ENCODE data around the gene PXDN. TPM values are rescaled to one million over a fixed set of nuclear protein-coding genes. Genes with fewer than 3 reads are reported as not detected.
"Not testable (repeated sequence)": the region's sequence is repeated elsewhere in the genome, so short reads cannot be mapped to it uniquely, and the experiment has no call there.

The PXDN gene
- polyA plus RNA-seq, 1 donor from 2014 or later = 0.16 TPM

GRCh38 chr2:1626271-1626681, 118.0 kb downstream of the PXDN start:
- Mint-ChIP-seq H3K27ac (no peak overlapping the region), H3K4me3 (no peak overlapping the region), H3K36me3 (peaks cover 3% of the 10 kb centered on the region), H3K27me3 (peaks cover 5% of the 10 kb centered on the region), H3K4me1 (peaks cover 0 to 2% (median 0%) of the 10 kb centered on the region in 3 donors), H3K9me3 (peaks cover 0 to 3% (median 0%) of the 10 kb centered on the region in 3 donors)

DNA sequence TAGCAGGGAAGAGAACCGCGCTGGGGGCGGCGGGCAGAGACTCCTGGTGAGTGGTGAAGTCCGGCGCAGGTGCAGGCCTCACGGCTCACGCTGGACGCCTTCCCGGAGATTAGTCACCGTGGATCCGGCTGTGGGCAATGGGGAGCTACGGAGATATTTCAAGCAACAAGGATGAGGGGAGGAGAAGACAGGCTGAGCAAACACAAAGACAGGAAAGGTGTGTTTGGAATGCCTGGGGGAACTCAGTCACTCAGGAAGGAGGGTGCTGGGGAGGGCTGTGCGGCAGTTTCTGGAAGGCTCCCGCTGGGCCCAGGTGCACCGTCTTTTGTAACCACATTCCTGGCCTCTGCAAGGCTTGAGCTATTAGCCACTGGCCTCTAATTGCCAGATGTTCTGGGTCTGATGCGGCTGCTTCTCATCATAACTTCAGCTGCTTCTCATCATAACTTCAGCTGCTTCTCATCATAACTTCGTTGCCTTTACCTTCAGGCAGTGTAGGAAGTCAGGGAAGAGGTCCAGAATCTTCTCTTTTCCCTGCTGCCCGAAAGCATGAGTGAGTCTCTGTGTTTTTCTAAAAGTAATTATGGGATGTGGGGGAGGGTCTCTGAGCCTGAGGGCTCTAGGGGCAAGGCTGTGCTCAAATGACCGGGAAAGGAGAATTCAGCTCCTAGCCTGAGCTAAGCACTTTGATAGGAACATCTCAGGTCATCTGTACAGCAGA, 118.9 kb downstream of the PXDN start:
- H3K4me3 Mint-ChIP-seq = no peak overlapping the region
- peaks cover 3% of the 10 kb centered on the region for H3K36me3 Mint-ChIP-seq
- no peak overlapping the region for H3K27ac Mint-ChIP-seq
- H3K9me3 Mint-ChIP-seq = peaks cover 0 to 3% (median 2%) of the 10 kb centered on the region in 3 donors
- H3K27me3 Mint-ChIP-seq = peaks cover 5% of the 10 kb centered on the region
- H3K4me1 Mint-ChIP-seq = peaks cover 0 to 2% (median 0%) of the 10 kb centered on the region in 3 donors

DNA sequence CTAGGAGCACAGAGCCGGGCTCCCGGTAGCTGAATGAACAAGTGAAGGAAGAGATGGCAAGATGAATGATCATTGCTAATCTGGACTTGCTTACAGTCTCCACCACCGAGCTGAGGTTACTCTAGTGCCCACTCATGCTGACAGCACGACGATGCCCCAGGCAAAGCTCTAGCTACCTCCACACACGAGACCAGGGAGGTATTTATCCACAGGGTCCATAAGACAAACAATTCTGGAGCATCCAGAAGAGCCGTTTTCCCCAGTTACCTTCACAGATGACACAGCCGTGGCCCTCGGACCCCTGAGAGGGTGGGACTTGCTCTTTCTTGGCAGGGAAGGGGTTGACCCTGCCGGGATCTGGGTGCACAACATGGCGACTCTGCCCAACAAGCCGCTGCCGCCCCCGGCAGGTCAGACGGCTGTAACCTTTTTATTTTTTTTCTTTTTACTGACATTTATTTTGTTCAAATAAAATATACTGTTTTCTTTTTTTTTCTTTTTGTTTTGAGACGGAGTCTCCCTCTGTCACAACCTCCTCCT, 120.3 kb downstream of the PXDN start:
- peaks cover 0 to 2% (median 0%) of the 10 kb centered on the region in 3 donors for H3K4me1 Mint-ChIP-seq
- no peak overlapping the region for H3K27ac Mint-ChIP-seq
- peaks cover 3% of the 10 kb centered on the region for H3K36me3 Mint-ChIP-seq
- no peak overlapping the region for H3K4me3 Mint-ChIP-seq
- peaks cover 0 to 2% (median 1%) of the 10 kb centered on the region in 3 donors for H3K9me3 Mint-ChIP-seq
- H3K27me3 Mint-ChIP-seq = peaks cover 5% of the 10 kb centered on the region

DNA sequence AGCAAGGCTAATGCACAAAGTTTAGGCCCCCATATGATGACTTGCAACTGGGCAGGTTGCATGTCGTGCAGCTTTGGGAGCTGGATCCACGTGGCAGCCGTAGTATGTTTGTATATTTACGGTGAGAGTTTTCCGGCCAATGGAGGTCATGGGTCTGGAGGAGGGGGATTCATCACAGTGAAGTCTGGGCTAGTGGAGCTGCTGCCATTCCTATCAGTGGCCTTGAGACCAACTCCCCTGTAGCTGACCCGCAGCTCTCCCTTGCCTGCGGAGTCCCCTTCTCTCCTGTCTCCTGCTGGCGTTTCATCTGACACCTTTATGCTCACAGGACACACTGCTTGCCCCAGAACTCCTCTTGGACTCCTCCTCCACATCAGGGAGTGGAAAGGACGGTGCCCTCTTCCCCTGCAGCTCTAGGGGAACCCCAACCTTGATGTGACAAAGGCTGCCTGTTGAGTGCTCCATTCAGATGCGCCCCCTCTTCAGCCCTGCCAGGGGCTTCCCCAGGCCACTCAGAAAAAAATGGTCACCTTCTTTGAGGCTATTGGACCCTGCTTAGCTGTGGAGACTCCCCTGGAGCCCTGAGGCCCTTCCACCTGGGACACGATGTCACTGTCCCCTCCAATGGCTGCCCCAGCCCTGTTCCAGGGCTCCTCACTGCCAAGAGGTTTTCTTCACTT, 121.7 kb downstream of the PXDN start:
- Mint-ChIP-seq H3K4me1 (no peaks in the 10 kb centered on the region), H3K27me3 (peaks cover 5% of the 10 kb centered on the region), H3K36me3 (peaks cover 3% of the 10 kb centered on the region), H3K27ac (no peak overlapping the region), H3K9me3 (peaks cover 0 to 2% (median 1%) of the 10 kb centered on the region in 3 donors), H3K4me3 (no peak overlapping the region)

DNA sequence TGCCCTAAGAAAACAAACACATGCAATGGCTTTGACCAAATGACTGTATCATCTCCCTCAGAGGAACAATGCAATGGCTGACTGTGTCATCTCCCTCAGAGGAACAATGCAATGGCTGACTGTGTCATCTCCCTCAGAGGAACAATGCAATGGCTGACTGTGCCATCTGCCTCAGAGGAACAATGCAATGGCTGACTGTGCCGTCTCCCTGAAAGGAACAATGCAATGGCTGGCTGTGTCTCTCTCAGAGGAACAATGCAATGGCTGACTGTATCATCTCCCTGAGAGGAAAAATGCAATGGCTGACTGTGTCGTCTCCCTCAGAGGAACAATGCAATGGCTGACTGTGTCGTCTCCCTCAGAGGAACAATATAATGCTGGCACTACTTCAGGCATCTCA, 122.3 kb downstream of the PXDN start:
- not testable (repeated sequence) for H3K9me3 Mint-ChIP-seq, H3K36me3 Mint-ChIP-seq, H3K4me1 Mint-ChIP-seq, H3K27ac Mint-ChIP-seq, H3K4me3 Mint-ChIP-seq, H3K27me3 Mint-ChIP-seq

- Mint-ChIP-seq H3K4me3 (no peak overlapping the region), H3K4me1 (peaks cover 2 to 5% (median 3%) of the 10 kb centered on the region in 3 donors), H3K27ac (no peak overlapping the region), H3K36me3 (peaks cover 3% of the 10 kb centered on the region), H3K9me3 (peaks cover 0 to 8% (median 1%) of the 10 kb centered on the region in 3 donors), H3K27me3 (no peaks in the 10 kb centered on the region)
Measured at GRCh38 chr2:1621501-1621900, 122.8 kb downstream of the PXDN start.

DNA sequence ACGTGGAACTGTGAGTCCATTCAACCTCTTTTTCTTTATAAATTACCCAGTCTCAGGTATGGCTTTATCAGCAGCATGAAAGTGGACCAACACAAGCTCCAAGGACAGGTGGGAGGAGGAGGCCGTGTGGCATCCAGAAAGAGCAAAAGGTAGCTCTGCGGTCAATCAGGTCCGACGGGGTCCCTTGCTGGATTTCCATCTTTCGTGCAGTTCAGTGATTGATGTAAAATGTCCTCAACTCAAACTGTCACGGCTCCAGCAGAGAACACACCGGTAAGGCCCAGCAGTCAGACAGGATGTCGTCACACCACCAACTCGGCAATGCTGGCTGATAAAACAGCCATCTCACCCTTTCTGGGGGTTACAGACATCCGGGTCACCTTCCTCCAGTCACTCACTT, 123.3 kb downstream of the PXDN start:
- no peak overlapping the region for H3K4me3 Mint-ChIP-seq
- peaks cover 3% of the 10 kb centered on the region for H3K36me3 Mint-ChIP-seq
- no peak overlapping the region for H3K27ac Mint-ChIP-seq
- H3K27me3 Mint-ChIP-seq = no peaks in the 10 kb centered on the region
- H3K9me3 Mint-ChIP-seq = peaks cover 0 to 9% (median 1%) of the 10 kb centered on the region in 3 donors
- H3K4me1 Mint-ChIP-seq = peaks cover 2 to 6% (median 3%) of the 10 kb centered on the region in 3 donors

GRCh38 chr2:1620081-1620480, 124.2 kb downstream of the PXDN start:
- H3K27ac Mint-ChIP-seq = no peak overlapping the region
- peaks cover 3% of the 10 kb centered on the region for H3K36me3 Mint-ChIP-seq
- no peak overlapping the region for H3K4me3 Mint-ChIP-seq
- H3K9me3 Mint-ChIP-seq = peaks cover 0 to 16% (median 1%) of the 10 kb centered on the region in 3 donors
- H3K27me3 Mint-ChIP-seq = no peaks in the 10 kb centered on the region
- H3K4me1 Mint-ChIP-seq = peaks cover 4 to 14% (median 7%) of the 10 kb centered on the region in 3 donors

GRCh38 chr2:1619556-1619955, 124.8 kb downstream of the PXDN start:
- Mint-ChIP-seq H3K27me3 (peaks cover 2% of the 10 kb centered on the region), H3K4me3 (no peak overlapping the region), H3K27ac (no peak overlapping the region), H3K36me3 (peaks cover 3% of the 10 kb centered on the region), H3K9me3 (peaks cover 0 to 17% (median 2%) of the 10 kb centered on the region in 3 donors), H3K4me1 (peaks cover 7 to 17% (median 10%) of the 10 kb centered on the region in 3 donors)

DNA sequence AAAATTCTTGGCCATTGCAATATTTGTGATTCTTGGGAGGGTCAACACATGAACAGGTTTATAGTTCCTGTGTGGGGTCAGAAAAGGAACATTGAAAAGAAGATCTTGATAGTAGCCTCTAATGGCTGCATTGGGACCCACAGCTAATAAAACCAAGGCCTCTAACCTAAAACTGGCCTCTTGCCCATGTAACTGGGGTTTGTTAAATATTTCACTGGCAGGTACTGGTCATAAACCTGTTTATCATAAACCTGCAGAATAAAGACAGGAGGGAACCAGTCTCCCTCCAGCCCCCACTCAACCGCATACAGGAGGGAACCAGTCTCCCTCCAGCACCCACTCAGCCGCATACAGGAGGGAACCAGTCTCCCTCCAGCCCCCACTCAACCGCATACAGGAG, 125.3 kb downstream of the PXDN start:
- no peak overlapping the region for H3K4me3 Mint-ChIP-seq
- peaks cover 9 to 20% (median 11%) of the 10 kb centered on the region in 3 donors for H3K4me1 Mint-ChIP-seq
- H3K9me3 Mint-ChIP-seq = peaks cover 0 to 18% (median 3%) of the 10 kb centered on the region in 3 donors
- peaks cover 3% of the 10 kb centered on the region for H3K36me3 Mint-ChIP-seq
- H3K27me3 Mint-ChIP-seq = peaks cover 3% of the 10 kb centered on the region
- no peak overlapping the region for H3K27ac Mint-ChIP-seq

DNA sequence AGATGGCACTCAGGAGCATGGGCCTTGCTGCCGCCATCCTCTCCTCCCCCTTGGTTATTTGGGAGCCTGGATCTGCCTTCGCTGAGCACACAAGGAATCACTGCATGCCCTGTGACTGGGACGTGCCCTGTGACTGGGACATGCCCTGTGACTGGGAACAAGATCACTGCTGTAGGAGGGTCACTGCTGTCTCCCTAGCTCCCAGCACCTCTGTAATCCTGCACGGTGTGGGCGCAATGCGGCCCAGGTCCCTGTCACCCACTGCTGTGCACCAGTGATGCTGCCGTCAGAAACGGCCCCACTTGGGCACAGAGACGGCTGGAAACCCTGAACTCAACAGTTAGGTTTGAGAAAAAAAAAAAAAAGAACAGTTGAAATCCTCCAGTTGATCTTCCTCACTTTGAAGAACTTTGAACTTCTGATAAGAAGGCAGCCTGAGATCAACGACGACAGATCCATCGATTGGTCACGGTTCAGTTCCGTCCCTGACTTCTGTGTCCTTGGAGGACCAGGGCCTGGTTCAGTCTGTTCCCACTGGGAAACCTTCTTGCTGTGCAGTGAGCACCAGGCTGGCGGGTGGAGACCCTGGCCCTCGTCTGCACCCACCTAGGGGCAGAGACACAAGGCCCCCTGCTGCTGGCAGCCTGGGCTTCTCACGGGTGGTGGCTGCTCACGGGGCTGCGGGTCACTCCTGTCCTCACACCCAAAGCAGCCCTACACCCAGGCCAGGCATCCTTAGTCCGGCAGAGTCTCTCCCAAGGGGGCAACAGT, 125.9 kb downstream of the PXDN start:
- Mint-ChIP-seq H3K36me3 (peaks cover 3% of the 10 kb centered on the region), H3K27me3 (peaks cover 3% of the 10 kb centered on the region), H3K4me1 (peaks cover 10 to 20% (median 14%) of the 10 kb centered on the region in 3 donors), H3K4me3 (no peak overlapping the region), H3K27ac (no peak overlapping the region), H3K9me3 (peaks cover 0 to 18% (median 3%) of the 10 kb centered on the region in 3 donors)

DNA sequence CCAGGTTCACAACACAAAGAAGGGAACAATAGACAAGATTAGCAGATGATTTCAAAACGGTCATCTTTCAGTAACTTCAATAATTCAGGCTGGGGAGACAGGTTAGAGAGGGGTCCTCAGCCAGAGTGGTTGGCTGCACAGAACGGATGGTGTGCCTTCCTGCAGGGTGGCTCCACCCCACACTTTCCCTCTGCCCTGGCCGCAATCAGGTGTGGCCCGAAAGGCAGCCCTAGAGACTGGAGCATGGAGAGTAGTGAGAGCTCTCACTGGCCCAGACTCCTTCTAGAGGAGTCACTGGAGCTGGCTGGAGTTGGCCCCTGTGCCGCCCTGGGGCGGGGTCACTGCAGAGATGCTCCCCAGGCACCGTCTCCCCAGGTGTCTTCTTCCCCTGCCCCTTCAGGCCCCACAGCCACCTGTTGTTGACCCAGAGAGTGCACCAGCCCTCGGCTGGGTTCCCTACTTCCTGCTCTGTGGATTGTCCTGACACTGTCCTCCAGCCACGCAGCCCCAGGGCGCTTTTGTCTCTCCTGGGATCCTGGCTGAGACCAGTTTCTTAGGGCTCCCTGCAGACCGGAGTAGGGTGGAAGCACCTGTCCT, 126.8 kb downstream of the PXDN start:
- no peak overlapping the region for H3K4me3 Mint-ChIP-seq

GRCh38 chr2:1614564-1614963, 129.8 kb downstream of the PXDN start:
- Mint-ChIP-seq H3K4me3 (peak overlapping the region in 2 of 4 donors; percentile 25 to 61), H3K27me3 (peaks cover 4% of the 10 kb centered on the region), H3K9me3 (peaks cover 0 to 18% (median 1%) of the 10 kb centered on the region in 3 donors), H3K27ac (no peak overlapping the region), H3K36me3 (no peaks in the 10 kb centered on the region), H3K4me1 (peaks cover 15 to 22% (median 17%) of the 10 kb centered on the region in 3 donors)

More for the DNA sequence above, 126.8 kb downstream of the PXDN start:
- peaks cover 0 to 18% (median 1%) of the 10 kb centered on the region in 3 donors for H3K9me3 Mint-ChIP-seq
- H3K27me3 Mint-ChIP-seq = peaks cover 3% of the 10 kb centered on the region
- peak overlapping the region in 1 of 3 donors; percentile 31 for H3K27ac Mint-ChIP-seq
- H3K36me3 Mint-ChIP-seq = no peaks in the 10 kb centered on the region
- peaks cover 11 to 20% (median 14%) of the 10 kb centered on the region in 3 donors for H3K4me1 Mint-ChIP-seq

GRCh38 chr2:1613731-1614354, 130.5 kb downstream of the PXDN start:
- Mint-ChIP-seq H3K27ac (no peak overlapping the region), H3K4me1 (peaks cover 15 to 26% (median 21%) of the 10 kb centered on the region in 3 donors), H3K9me3 (peaks cover 0 to 18% (median 1%) of the 10 kb centered on the region in 3 donors), H3K4me3 (peak overlapping the region in 1 of 4 donors; percentile 68), H3K36me3 (no peaks in the 10 kb centered on the region), H3K27me3 (peaks cover 5% of the 10 kb centered on the region)
